HepG2 (cell line): ENCODE measurements around the gene BBIP1. TPM values are rescaled to one million over a fixed set of nuclear protein-coding genes. Genes with fewer than 3 reads are reported as not detected.

Experiments used
- ATAC-seq: fragments of 200-7000 bp; cut with Tn5 transposase; 3 replicates; pipeline ENCODE4 v1.9.1; 2020; ENCODE audit warnings: mild to moderate bottlenecking, moderate library complexity
- BruUV-seq: library from RNA; stranded (reverse); fragments of 400-500 nt; replicated peaks from 2 replicates; lab custom pipeline; 2021; lab: Mats Ljungman, UMichigan
- CTCF ChIA-PET: fragments of 300-600 bp; formaldehyde crosslinking; extraction: SDS; loops from one replicate; lab custom pipeline; 2021; ENCODE audit warnings: low total read pairs, inconsistent platforms, low intra/inter-chr PET ratio; lab: Yijun Ruan, JAX
- POLR2A ChIA-PET: fragments of 350-600 bp; sonication (Branson Sonifier 250); formaldehyde crosslinking; loops from one replicate; lab custom pipeline; 2020; ENCODE audit warnings: antibody characterized with exemption, inconsistent platforms; lab: Yijun Ruan, JAX
- DNase-seq: peaks from one replicate; pipeline ENCODE4 v3.0.0-alpha.2; 2015; ENCODE audit warnings: low spot score
- FAIRE-seq: peaks from 3 replicates; lab custom pipeline; 2011; peaks lifted over from hg19 to GRCh38; lab: Jason Lieb, UNC
- H2AFZ ChIP-seq: one replicate; pipeline ENCODE4 v1.6.1; 2011; ENCODE audit warnings: low read length, inconsistent platforms
- H3K27ac ChIP-seq: fragments of 300-600 bp; 3 replicates; pipeline ENCODE4 v1.8.0; 2011; ENCODE audit warnings: mixed run types, mild to moderate bottlenecking, mixed read lengths, low read length, inconsistent platforms; ENCODE audit not compliant: insufficient read depth; ENCODE audit errors: extremely low read length
- H3K27me3 ChIP-seq, 2 experiments: fragments of 200-600 bp in 1 of 2; 2 replicates in 1 of 2; 3 replicates in 1 of 2; pipeline versions ENCODE4 v1.6.0 to v1.8.0; 2011; ENCODE audit warnings: low read length in 2 of 2, mild to moderate bottlenecking in 2 of 2, moderate library complexity in 2 of 2, inconsistent platforms in 1 of 2; ENCODE audit not compliant: insufficient read depth in 2 of 2, control insufficient read depth in 1 of 2
- H3K36me3 ChIP-seq, 2 experiments: fragments of 200-600 bp in 1 of 2; replicated peaks in 1 of 2; 2 replicates in 1 of 2; 3 replicates in 1 of 2; pipeline versions ENCODE4 v1.5.1 to v1.8.0; 2011; ENCODE audit warnings: low read length in 2 of 2, inconsistent platforms in 1 of 2; ENCODE audit not compliant: insufficient read depth in 2 of 2, control insufficient read depth in 1 of 2
- H3K4me1 ChIP-seq: 2 replicates; pipeline ENCODE4 v1.5.1; 2012; ENCODE audit warnings: low read length, inconsistent platforms; ENCODE audit not compliant: insufficient read depth
- H3K4me2 ChIP-seq: 2 replicates; pipeline ENCODE4 v1.6.0; 2011; ENCODE audit warnings: low read depth, low read length, inconsistent platforms
- H3K4me3 ChIP-seq, 3 experiments: fragments of 200-600 bp in 1 of 3; sonication (generic), shearing (Covaris generic) in 1 of 3; replicated peaks in 1 of 3; 2 replicates each; pipeline ENCODE4 v1.5.1; 2011 to 2016; ENCODE audit warnings: low read length in 3 of 3, inconsistent platforms in 2 of 3, low read depth in 2 of 3, mild to moderate bottlenecking in 2 of 3, control low read depth in 1 of 3, mixed read lengths in 1 of 3; ENCODE audit not compliant: insufficient read depth in 1 of 3
- H3K79me2 ChIP-seq: one replicate; pipeline ENCODE4 v1.6.1; 2011; ENCODE audit warnings: low read length, inconsistent platforms; ENCODE audit not compliant: insufficient read depth
- H3K9ac ChIP-seq: 2 replicates; pipeline ENCODE4 v1.6.0; 2011; ENCODE audit warnings: mild to moderate bottlenecking, low read depth, low read length, inconsistent platforms; ENCODE audit not compliant: insufficient read depth
- H3K9me3 ChIP-seq: 2 replicates; pipeline ENCODE4 v1.5.1; 2012; ENCODE audit warnings: mild to moderate bottlenecking, low read length
- H4K20me1 ChIP-seq: 2 replicates; pipeline ENCODE4 v1.6.0; 2011; ENCODE audit warnings: inconsistent platforms, mild to moderate bottlenecking, low read length, moderate library complexity; ENCODE audit not compliant: insufficient read depth
- CBFB ChIP-seq: sonication (generic); formaldehyde crosslinking; IDR thresholded peaks from 2 replicates; pipeline ENCODE4 v1.4.0; 2020; ENCODE audit warnings: missing genetic modification reagents
- HES4 ChIP-seq: sonication (generic); formaldehyde crosslinking; IDR thresholded peaks from 2 replicates; pipeline ENCODE4 v1.9.0; 2021; ENCODE audit warnings: mild to moderate bottlenecking, missing genetic modification reagents, borderline replicate concordance
- MZF1 ChIP-seq: sonication (generic); formaldehyde crosslinking; IDR thresholded peaks from 2 replicates; pipeline ENCODE4 v1.8.1; 2023; ENCODE audit warnings: mild to moderate bottlenecking, missing genetic modification reagents, borderline replicate concordance
- SAP130 ChIP-seq: IDR thresholded peaks from 2 replicates; pipeline ENCODE4 v1.6.1; 2016; ENCODE audit warnings: low read depth
- ZNF326 ChIP-seq: sonication (generic); formaldehyde crosslinking; IDR thresholded peaks from 2 replicates; pipeline ENCODE4 v1.4.0; 2020; ENCODE audit warnings: missing genetic modification reagents, borderline replicate concordance
- ZNF34 ChIP-seq: sonication (generic); formaldehyde crosslinking; IDR thresholded peaks from 2 replicates; pipeline ENCODE4 v1.4.0; 2020; ENCODE audit warnings: mild to moderate bottlenecking, missing genetic modification reagents, borderline replicate concordance
- ZNF766 ChIP-seq: sonication (generic); formaldehyde crosslinking; IDR thresholded peaks from 2 replicates; pipeline ENCODE4 v1.5.0; 2020; ENCODE audit warnings: missing genetic modification reagents, borderline replicate concordance
- WGBS: methylation state at CpG from one replicate; pipeline ENCODE4 v1.1.6; 2017; ENCODE audit warnings: low lambda C conversion rate; 5-methylcytosine and 5-hydroxymethylcytosine counted together
- in situ Hi-C: cut with HindIII; loops from 2 replicates; pipeline ENCODE4 v1.10.0; 2017; ENCODE audit warnings: low pct_unique_long_range_greater_than_20kb; ENCODE audit not compliant: extremely low pct_ligation_motif_present
- intact Hi-C: fragments of 100-400 bp; cut with micrococcal nuclease; formaldehyde crosslinking; loops from one replicate; pipeline ENCODE4 v1.10.0; 2022; ENCODE audit not compliant: unreplicated experiment
- polyA plus RNA-seq, 8 experiments: library from polyadenylated mRNA; depleted of rRNA in 3 of 8; stranded (reverse) in 7 of 8; unstranded in 1 of 8; fragments of >200 nt; fragmentation: Illumina TruSeq in 4 of 8; extraction: Trizol in 4 of 8; gene quantifications; 2 replicates each; pipeline versions ENCODE4 v1.2.1 to v1.2.3, GENCODE V29; 2011 to 2016; ENCODE audit warnings: low read depth in 4 of 8, missing spikeins in 1 of 8, mixed read lengths in 1 of 8; ENCODE audit not compliant: insufficient read depth in 1 of 8
- total RNA-seq, 5 experiments: library from RNA; depleted of rRNA; stranded (reverse); fragments of >200 nt; fragmentation: Illumina TruSeq; extraction: Trizol; gene quantifications; 2 replicates each; pipeline ENCODE4 v1.2.3, GENCODE V29; 2016; ENCODE audit warnings: low read depth in 1 of 5
- TF ChIP-seq, protein P1 (sequence below): sonication (generic); formaldehyde crosslinking; IDR thresholded peaks from 2 replicates; pipeline ENCODE4 v1.5.1; 2020; ENCODE audit warnings: mild to moderate bottlenecking, missing genetic modification reagents
- TF ChIP-seq, protein P2 (sequence below): sonication (generic); formaldehyde crosslinking; IDR thresholded peaks from 2 replicates; pipeline ENCODE4 v1.8.0; 2022; ENCODE audit warnings: missing genetic modification reagents, mild to moderate bottlenecking, moderate library complexity, borderline replicate concordance
- TF ChIP-seq, protein P3 (sequence below): IDR thresholded peaks from 2 replicates; pipeline ENCODE4 v1.4.0; 2020; ENCODE audit warnings: mild to moderate bottlenecking, missing genetic modification reagents
- TF ChIP-seq, protein P4 (sequence below): sonication (generic); formaldehyde crosslinking; IDR thresholded peaks from 2 replicates; pipeline ENCODE4 v1.4.0; 2020; ENCODE audit warnings: missing genetic modification reagents, low read depth, mild to moderate bottlenecking, borderline replicate concordance

The BBIP1 gene
- total and polyA plus RNA-seq, 2 of the 13 experiments (the other 11 are each of a cell fraction or from before 2014, with no cell fraction given), result 18.3 to 24.1 TPM

DNA sequence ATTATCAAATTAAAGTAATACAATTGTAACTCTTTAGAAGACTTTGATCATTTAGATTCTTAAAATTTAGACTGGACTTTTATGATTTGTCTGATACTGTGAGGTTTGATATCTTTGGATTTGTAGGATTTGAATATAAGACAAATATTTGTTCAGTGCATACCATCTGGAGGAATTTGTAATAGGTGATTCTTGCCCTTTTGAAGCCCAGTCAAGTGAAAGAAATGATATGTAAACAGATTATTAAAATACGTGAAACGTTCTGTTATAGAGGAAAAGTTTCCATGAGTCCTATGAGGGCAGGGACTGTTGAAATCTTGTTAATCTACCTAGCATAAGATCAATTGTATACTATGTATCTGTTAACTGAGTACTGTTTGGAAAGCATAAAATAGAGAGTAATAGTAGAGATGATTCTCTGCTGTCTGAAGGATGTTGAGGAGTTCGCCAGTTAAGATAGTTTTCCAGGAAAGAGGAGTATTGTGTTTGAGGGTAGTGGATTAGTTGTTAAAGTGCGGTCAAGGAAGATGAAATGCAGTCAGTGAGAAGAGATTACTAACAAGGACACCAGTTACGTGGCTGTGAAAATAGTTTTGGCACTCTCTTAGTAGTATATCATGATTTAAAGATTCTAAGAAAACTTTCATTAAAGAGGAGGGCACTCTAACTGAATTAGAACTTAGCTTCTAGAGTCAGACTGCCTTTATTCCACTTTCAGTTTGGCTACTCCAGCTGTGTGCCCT lies 32.9 kb downstream of the BBIP1 start (continued):
- TF ChIP-seq HES4 (CRISPR knock-in tag), result no peak
- no peak for TF ChIP-seq ZNF326 (CRISPR knock-in tag)

DNA sequence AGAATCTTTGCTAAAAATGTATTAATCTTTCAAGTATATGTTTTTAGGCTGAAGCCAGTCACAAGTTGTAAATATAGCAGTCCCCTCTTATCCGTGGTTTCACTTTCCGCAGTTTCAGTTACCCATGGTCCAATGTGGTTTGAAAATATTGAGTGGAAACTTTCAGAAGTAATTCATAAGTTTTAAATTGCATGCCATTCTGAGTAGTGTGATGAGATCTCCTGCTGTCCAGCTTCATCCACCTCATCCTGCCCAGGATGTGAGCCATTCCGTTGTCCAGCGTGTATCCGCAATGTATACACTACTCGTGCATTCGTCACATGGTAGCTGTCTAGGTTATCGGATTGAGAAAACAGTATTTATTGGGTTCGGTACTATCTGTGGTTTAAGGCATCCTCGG lies 35.1 kb downstream of the BBIP1 start:
- no peak overlapping the region for H3K4me3 ChIP-seq
- WGBS, result 100% methylated on average over 10 of the region's 10 CpGs
- DNase-seq (no peak), ATAC-seq (no peak), FAIRE-seq (no peak)
- no peaks in the 10 kb centered on the region for H3K27me3 ChIP-seq
- BruUV-seq, result no TSS peak
- intact Hi-C loops (no loop called here), in situ Hi-C loops (loop anchor here (25.0 kb wide), 1 partner anchor 272 kb away; no protein-coding TSS in a partner anchor)
- H3K27ac ChIP-seq, result no peak overlapping the region
- no peaks in the 10 kb centered on the region for H3K9me3 ChIP-seq
- no peaks in the 10 kb centered on the region for H4K20me1 ChIP-seq
- H2AFZ ChIP-seq, result no peak overlapping the region
- ChIA-PET POLR2A (interaction anchor here (0.8 kb wide), 1 partner anchor 59 kb away, joined by 3 read pairs; no protein-coding TSS in a partner anchor), CTCF (no interaction called here)
- no peak overlapping the region for H3K4me2 ChIP-seq
- no peak overlapping the region for H3K9ac ChIP-seq
- H3K79me2 ChIP-seq, result no peaks in the 10 kb centered on the region
- H3K4me1 ChIP-seq, result peaks cover 8% of the 10 kb centered on the region
- peaks cover 2 to 50% of the 10 kb centered on the region in 2 experiments; a peak in 4 of 5 replicates for H3K36me3 ChIP-seq
- TF ChIP-seq, protein P1, sequence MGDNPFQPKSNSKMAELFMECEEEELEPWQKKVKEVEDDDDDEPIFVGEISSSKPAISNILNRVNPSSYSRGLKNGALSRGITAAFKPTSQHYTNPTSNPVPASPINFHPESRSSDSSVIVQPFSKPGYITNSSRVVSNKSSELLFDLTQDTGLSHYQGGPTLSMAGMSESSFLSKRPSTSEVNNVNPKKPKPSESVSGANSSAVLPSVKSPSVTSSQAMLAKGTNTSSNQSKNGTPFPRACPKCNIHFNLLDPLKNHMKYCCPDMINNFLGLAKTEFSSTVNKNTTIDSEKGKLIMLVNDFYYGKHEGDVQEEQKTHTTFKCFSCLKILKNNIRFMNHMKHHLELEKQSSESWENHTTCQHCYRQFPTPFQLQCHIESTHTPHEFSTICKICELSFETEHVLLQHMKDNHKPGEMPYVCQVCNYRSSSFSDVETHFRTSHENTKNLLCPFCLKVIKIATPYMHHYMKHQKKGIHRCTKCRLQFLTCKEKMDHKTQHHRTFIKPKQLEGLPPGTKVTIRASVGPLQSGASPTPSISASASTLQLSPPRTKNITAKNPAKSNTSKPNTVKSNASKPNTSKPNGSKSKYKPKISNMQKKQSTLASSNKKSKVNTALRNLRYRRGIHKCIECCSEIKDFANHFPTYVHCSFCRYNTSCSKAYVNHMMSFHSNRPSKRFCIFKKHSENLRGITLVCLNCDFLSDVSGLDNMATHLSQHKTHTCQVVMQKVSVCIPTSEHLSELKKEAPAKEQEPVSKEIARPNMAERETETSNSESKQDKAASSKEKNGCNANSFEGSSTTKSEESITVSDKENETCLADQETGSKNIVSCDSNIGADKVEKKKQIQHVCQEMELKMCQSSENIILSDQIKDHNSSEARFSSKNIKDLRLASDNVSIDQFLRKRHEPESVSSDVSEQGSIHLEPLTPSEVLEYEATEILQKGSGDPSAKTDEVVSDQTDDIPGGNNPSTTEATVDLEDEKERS, result no peak
- TF ChIP-seq, protein P2, sequence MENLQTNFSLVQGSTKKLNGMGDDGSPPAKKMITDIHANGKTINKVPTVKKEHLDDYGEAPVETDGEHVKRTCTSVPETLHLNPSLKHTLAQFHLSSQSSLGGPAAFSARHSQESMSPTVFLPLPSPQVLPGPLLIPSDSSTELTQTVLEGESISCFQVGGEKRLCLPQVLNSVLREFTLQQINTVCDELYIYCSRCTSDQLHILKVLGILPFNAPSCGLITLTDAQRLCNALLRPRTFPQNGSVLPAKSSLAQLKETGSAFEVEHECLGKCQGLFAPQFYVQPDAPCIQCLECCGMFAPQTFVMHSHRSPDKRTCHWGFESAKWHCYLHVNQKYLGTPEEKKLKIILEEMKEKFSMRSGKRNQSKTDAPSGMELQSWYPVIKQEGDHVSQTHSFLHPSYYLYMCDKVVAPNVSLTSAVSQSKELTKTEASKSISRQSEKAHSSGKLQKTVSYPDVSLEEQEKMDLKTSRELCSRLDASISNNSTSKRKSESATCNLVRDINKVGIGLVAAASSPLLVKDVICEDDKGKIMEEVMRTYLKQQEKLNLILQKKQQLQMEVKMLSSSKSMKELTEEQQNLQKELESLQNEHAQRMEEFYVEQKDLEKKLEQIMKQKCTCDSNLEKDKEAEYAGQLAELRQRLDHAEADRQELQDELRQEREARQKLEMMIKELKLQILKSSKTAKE (CRISPR knock-in tag), result no peak
- TF ChIP-seq, protein P3, sequence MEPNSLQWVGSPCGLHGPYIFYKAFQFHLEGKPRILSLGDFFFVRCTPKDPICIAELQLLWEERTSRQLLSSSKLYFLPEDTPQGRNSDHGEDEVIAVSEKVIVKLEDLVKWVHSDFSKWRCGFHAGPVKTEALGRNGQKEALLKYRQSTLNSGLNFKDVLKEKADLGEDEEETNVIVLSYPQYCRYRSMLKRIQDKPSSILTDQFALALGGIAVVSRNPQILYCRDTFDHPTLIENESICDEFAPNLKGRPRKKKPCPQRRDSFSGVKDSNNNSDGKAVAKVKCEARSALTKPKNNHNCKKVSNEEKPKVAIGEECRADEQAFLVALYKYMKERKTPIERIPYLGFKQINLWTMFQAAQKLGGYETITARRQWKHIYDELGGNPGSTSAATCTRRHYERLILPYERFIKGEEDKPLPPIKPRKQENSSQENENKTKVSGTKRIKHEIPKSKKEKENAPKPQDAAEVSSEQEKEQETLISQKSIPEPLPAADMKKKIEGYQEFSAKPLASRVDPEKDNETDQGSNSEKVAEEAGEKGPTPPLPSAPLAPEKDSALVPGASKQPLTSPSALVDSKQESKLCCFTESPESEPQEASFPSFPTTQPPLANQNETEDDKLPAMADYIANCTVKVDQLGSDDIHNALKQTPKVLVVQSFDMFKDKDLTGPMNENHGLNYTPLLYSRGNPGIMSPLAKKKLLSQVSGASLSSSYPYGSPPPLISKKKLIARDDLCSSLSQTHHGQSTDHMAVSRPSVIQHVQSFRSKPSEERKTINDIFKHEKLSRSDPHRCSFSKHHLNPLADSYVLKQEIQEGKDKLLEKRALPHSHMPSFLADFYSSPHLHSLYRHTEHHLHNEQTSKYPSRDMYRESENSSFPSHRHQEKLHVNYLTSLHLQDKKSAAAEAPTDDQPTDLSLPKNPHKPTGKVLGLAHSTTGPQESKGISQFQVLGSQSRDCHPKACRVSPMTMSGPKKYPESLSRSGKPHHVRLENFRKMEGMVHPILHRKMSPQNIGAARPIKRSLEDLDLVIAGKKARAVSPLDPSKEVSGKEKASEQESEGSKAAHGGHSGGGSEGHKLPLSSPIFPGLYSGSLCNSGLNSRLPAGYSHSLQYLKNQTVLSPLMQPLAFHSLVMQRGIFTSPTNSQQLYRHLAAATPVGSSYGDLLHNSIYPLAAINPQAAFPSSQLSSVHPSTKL (CRISPR knock-in tag), result no peak
- TF ChIP-seq ZNF766 (CRISPR knock-in tag) (no peak), CBFB (CRISPR knock-in tag) (no peak), MZF1 (CRISPR knock-in tag) (no peak), ZNF34 (CRISPR knock-in tag) (no peak), SAP130 (CRISPR knock-in tag) (no peak)
- TF ChIP-seq, protein P4, sequence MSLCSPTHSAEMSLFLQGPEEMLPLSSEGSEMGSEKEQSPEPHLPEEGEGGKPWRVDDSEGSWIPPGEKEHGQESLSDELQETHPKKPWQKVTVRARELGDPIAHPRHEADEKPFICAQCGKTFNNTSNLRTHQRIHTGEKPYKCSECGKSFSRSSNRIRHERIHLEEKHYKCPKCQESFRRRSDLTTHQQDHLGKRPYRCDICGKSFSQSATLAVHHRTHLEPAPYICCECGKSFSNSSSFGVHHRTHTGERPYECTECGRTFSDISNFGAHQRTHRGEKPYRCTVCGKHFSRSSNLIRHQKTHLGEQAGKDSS (CRISPR knock-in tag), result no peak
